Measurements from ENCODE around the gene MDM1.

MDM1 gene

GRCh38 chr12:68304626-68305025 is 27.5 kb downstream of the MDM1 start:
- Histone ChIP-seq H3K36me3 (ENCODE audit: control insufficient read depth, insufficient read depth, low read length) (peaks cover 6% of the 10 kb centered on the region), H3K4me3 (ENCODE audit: low read depth, low read length) (no peak overlapping the region), H3K27me3 (ENCODE audit: control insufficient read depth, insufficient read depth, low read length) (no peaks in the 10 kb centered on the region), H3K4me1 (ENCODE audit: control insufficient read depth, insufficient read depth, low read length) (no peaks in the 10 kb centered on the region), H3K9me3 (ENCODE audit: control insufficient read depth, insufficient read depth, low read length) (no peaks in the 10 kb centered on the region), H3K9ac (ENCODE audit: low read depth, low read length) (no peak overlapping the region)

DNA sequence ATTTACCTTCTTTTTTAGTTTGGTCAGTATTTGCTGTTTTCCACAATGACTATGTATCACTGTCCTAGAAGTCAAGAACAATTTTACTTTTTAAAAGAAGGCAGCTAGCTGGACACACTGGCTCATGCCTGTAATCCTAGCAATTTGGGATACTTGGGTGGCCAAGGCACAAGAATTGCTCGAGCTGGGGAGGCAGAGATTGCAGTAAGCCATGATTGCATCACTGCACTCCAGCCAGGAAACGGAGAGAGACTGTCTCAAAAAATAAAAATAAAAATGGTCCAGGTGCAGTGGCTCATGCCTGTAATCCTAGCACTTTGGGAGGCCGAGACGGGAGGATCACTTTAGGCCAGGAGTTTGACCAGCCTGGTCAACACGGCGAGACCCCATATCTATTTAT is 28.3 kb downstream of the MDM1 start:
- no peak overlapping the region for H3K4me3 ChIP-seq (ENCODE audit: low read depth, low read length)
- no peaks in the 10 kb centered on the region for H3K9me3 ChIP-seq (ENCODE audit: control insufficient read depth, insufficient read depth, low read length)
- no peaks in the 10 kb centered on the region for H3K27me3 ChIP-seq (ENCODE audit: control insufficient read depth, insufficient read depth, low read length)
- H3K4me1 ChIP-seq (ENCODE audit: control insufficient read depth, insufficient read depth, low read length): no peaks in the 10 kb centered on the region
- peaks cover 6% of the 10 kb centered on the region for H3K36me3 ChIP-seq (ENCODE audit: control insufficient read depth, insufficient read depth, low read length)
- H3K9ac ChIP-seq (ENCODE audit: low read depth, low read length): no peak overlapping the region

GRCh38 chr12:68297929-68298328 is 34.2 kb downstream of the MDM1 start:
- H3K9me3 ChIP-seq (ENCODE audit: control insufficient read depth, insufficient read depth, low read length): no peaks in the 10 kb centered on the region
- no peak overlapping the region for H3K4me3 ChIP-seq (ENCODE audit: low read depth, low read length)
- H3K4me1 ChIP-seq (ENCODE audit: control insufficient read depth, insufficient read depth, low read length): no peaks in the 10 kb centered on the region
- no peak overlapping the region for H3K9ac ChIP-seq (ENCODE audit: low read depth, low read length)
- no peaks in the 10 kb centered on the region for H3K36me3 ChIP-seq (ENCODE audit: control insufficient read depth, insufficient read depth, low read length)
- no peaks in the 10 kb centered on the region for H3K27me3 ChIP-seq (ENCODE audit: control insufficient read depth, insufficient read depth, low read length)

- Histone ChIP-seq H3K36me3 (ENCODE audit: control insufficient read depth, insufficient read depth, low read length) (no peaks in the 10 kb centered on the region), H3K4me3 (ENCODE audit: low read depth, low read length) (no peak overlapping the region), H3K27me3 (ENCODE audit: control insufficient read depth, insufficient read depth, low read length) (no peaks in the 10 kb centered on the region), H3K9ac (ENCODE audit: low read depth, low read length) (no peak overlapping the region), H3K9me3 (ENCODE audit: control insufficient read depth, insufficient read depth, low read length) (no peaks in the 10 kb centered on the region), H3K4me1 (ENCODE audit: control insufficient read depth, insufficient read depth, low read length) (no peaks in the 10 kb centered on the region)
Measured at GRCh38 chr12:68294251-68294650, 37.9 kb downstream of the MDM1 start.

DNA sequence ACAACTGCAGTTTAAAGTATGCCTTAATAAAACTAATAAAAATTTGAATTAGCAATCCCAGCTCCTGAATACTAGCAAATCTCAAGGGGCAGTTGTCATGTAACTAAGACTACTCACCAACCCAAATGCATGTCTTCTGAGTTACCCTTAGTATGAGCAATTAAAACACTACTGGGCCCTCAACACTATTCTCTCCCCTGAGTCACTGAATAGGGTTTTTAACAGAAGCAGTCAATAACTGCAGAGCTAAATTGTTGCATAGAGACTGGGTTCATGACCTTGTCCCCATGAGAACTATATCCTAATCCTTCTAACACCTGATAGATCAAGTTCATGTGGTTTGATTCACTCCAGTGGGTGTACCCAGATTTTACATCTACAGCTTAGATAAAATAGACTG is 38.8 kb downstream of the MDM1 start:
- H3K4me1 ChIP-seq (ENCODE audit: control insufficient read depth, insufficient read depth, low read length): no peaks in the 10 kb centered on the region
- H3K36me3 ChIP-seq (ENCODE audit: control insufficient read depth, insufficient read depth, low read length): no peaks in the 10 kb centered on the region
- H3K4me3 ChIP-seq (ENCODE audit: low read depth, low read length): no peak overlapping the region
- H3K9ac ChIP-seq (ENCODE audit: low read depth, low read length): no peak overlapping the region
- no peaks in the 10 kb centered on the region for H3K9me3 ChIP-seq (ENCODE audit: control insufficient read depth, insufficient read depth, low read length)
- H3K27me3 ChIP-seq (ENCODE audit: control insufficient read depth, insufficient read depth, low read length): no peaks in the 10 kb centered on the region

- Histone ChIP-seq H3K4me3 (ENCODE audit: low read depth, low read length) (no peak overlapping the region), H3K27me3 (ENCODE audit: control insufficient read depth, insufficient read depth, low read length) (no peaks in the 10 kb centered on the region), H3K9ac (ENCODE audit: low read depth, low read length) (no peak overlapping the region), H3K36me3 (ENCODE audit: control insufficient read depth, insufficient read depth, low read length) (no peaks in the 10 kb centered on the region), H3K4me1 (ENCODE audit: control insufficient read depth, insufficient read depth, low read length) (no peaks in the 10 kb centered on the region), H3K9me3 (ENCODE audit: control insufficient read depth, insufficient read depth, low read length) (no peaks in the 10 kb centered on the region)
Measured at GRCh38 chr12:68292151-68292943, 39.8 kb downstream of the MDM1 start.

- H3K4me1 ChIP-seq (ENCODE audit: control insufficient read depth, insufficient read depth, low read length): no peaks in the 10 kb centered on the region
- H3K36me3 ChIP-seq (ENCODE audit: control insufficient read depth, insufficient read depth, low read length): no peaks in the 10 kb centered on the region
- no peaks in the 10 kb centered on the region for H3K9me3 ChIP-seq (ENCODE audit: control insufficient read depth, insufficient read depth, low read length)
Measured at GRCh38 chr12:68291396-68292036, 40.6 kb downstream of the MDM1 start.

GRCh38 chr12:68290126-68290525 is 42.0 kb downstream of the MDM1 start:
- no peak overlapping the region for H3K9ac ChIP-seq (ENCODE audit: low read depth, low read length)
- H3K27me3 ChIP-seq (ENCODE audit: control insufficient read depth, insufficient read depth, low read length): no peaks in the 10 kb centered on the region
- no peaks in the 10 kb centered on the region for H3K36me3 ChIP-seq (ENCODE audit: control insufficient read depth, insufficient read depth, low read length)
- no peak overlapping the region for H3K4me3 ChIP-seq (ENCODE audit: low read depth, low read length)
- H3K9me3 ChIP-seq (ENCODE audit: control insufficient read depth, insufficient read depth, low read length): no peaks in the 10 kb centered on the region
- no peaks in the 10 kb centered on the region for H3K4me1 ChIP-seq (ENCODE audit: control insufficient read depth, insufficient read depth, low read length)

More at GRCh38 chr12:68291396-68292036, 40.6 kb downstream of the MDM1 start:
- Histone ChIP-seq H3K27me3 (ENCODE audit: control insufficient read depth, insufficient read depth, low read length) (no peaks in the 10 kb centered on the region), H3K9ac (ENCODE audit: low read depth, low read length) (no peak overlapping the region), H3K4me3 (ENCODE audit: low read depth, low read length) (no peak overlapping the region)

DNA sequence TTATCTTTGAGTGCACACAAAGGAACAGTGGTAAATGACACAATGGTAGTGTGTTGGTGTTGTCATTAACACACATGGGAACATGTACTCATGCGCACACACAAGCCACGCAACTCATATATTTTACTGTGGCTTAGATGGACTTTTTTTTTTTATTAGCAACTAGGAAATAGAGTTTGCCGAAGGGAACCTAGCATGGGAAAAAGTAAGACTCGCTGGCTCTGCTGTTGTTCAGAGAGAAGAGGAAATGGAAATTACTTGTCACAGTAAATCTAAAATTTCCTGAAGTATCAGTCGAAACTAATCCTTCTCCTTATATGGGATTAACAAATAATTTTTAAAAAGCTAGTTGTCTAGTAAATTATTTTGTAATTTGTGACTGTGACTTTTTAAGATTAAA is 45.1 kb downstream of the MDM1 start:
- Histone ChIP-seq H3K36me3 (ENCODE audit: control insufficient read depth, insufficient read depth, low read length) (no peaks in the 10 kb centered on the region), H3K4me1 (ENCODE audit: control insufficient read depth, insufficient read depth, low read length) (no peaks in the 10 kb centered on the region), H3K9ac (ENCODE audit: low read depth, low read length) (no peak overlapping the region), H3K4me3 (ENCODE audit: low read depth, low read length) (no peak overlapping the region), H3K9me3 (ENCODE audit: control insufficient read depth, insufficient read depth, low read length) (no peaks in the 10 kb centered on the region), H3K27me3 (ENCODE audit: control insufficient read depth, insufficient read depth, low read length) (no peaks in the 10 kb centered on the region)

DNA sequence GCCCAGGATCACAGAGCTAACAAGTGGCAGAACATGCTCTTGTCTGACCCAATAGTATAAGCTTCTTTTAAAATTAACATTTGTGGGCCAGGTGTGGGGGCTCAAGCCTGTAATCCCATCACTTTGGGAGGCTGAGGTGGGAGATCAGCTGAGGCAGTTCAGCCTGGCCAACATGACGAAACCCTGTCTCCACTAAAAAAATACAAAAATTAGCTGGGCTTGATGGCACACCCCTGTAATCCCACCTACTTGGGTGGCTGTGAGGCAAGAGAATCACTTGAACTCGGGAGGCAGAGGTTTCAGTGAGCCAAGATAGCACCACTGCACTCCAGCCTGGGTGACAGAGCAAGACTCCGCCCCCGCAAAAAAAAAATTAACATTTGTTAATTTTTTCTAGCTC is 45.8 kb downstream of the MDM1 start:
- H3K4me1 ChIP-seq (ENCODE audit: control insufficient read depth, insufficient read depth, low read length): no peaks in the 10 kb centered on the region
- no peak overlapping the region for H3K9ac ChIP-seq (ENCODE audit: low read depth, low read length)
- no peaks in the 10 kb centered on the region for H3K36me3 ChIP-seq (ENCODE audit: control insufficient read depth, insufficient read depth, low read length)
- no peaks in the 10 kb centered on the region for H3K9me3 ChIP-seq (ENCODE audit: control insufficient read depth, insufficient read depth, low read length)
- H3K27me3 ChIP-seq (ENCODE audit: control insufficient read depth, insufficient read depth, low read length): no peaks in the 10 kb centered on the region
- H3K4me3 ChIP-seq (ENCODE audit: low read depth, low read length): no peak overlapping the region

- no peaks in the 10 kb centered on the region for H3K9me3 ChIP-seq (ENCODE audit: control insufficient read depth, insufficient read depth, low read length)
- H3K27me3 ChIP-seq (ENCODE audit: control insufficient read depth, insufficient read depth, low read length): no peaks in the 10 kb centered on the region
- H3K36me3 ChIP-seq (ENCODE audit: control insufficient read depth, insufficient read depth, low read length): no peaks in the 10 kb centered on the region
- H3K4me1 ChIP-seq (ENCODE audit: control insufficient read depth, insufficient read depth, low read length): peaks cover 4% of the 10 kb centered on the region
- no peak overlapping the region for H3K4me3 ChIP-seq (ENCODE audit: low read depth, low read length)
- no peak overlapping the region for H3K9ac ChIP-seq (ENCODE audit: low read depth, low read length)
Measured at GRCh38 chr12:68285541-68285940, 46.6 kb downstream of the MDM1 start.

Data from iPS-15b (cell line).